SU-DHL-6 (cell line): Measurements from ENCODE around the gene EPHB3.

Experiments used
- H2AFZ ChIP-seq: fragments of 200-600 bp; sonication (generic); 2 replicates; pipeline ENCODE4 v1.6.1; 2014; ENCODE audit warnings: low read depth, mild to moderate bottlenecking, moderate library complexity, mixed read lengths, antibody characterized with exemption, low read length; ENCODE audit not compliant: severe bottlenecking
- H3F3A ChIP-seq: fragments of 200-600 bp; shearing (Covaris generic); 2 replicates; pipeline ENCODE4 v1.6.0; 2016; ENCODE audit warnings: antibody characterized with exemption, mild to moderate bottlenecking; ENCODE audit not compliant: insufficient read depth
- H3K27ac ChIP-seq: fragments of 200-600 bp; sonication (generic); 2 replicates; pipeline ENCODE4 v1.5.1; 2016; ENCODE audit warnings: low read depth, mild to moderate bottlenecking, low read length, moderate library complexity, mixed read lengths
- H3K27me3 ChIP-seq: fragments of 200-600 bp; sonication (generic), shearing (Covaris generic); 2 replicates; pipeline ENCODE4 v1.6.0; 2014; ENCODE audit warnings: mild to moderate bottlenecking, low read length
- H3K36me3 ChIP-seq: fragments of 200-600 bp; sonication (generic); 2 replicates; pipeline ENCODE4 v1.6.1; 2014; ENCODE audit warnings: mild to moderate bottlenecking, low read length, mixed read lengths
- H3K4me2 ChIP-seq: fragments of 300-600, 200-600 bp; shearing (Covaris generic), sonication (generic); 2 replicates; pipeline ENCODE4 v1.6.0; 2014; ENCODE audit warnings: low read length, low read depth, mild to moderate bottlenecking; ENCODE audit not compliant: poor library complexity, severe bottlenecking
- H3K4me3 ChIP-seq: fragments of 200-600 bp; sonication (generic); 2 replicates; pipeline ENCODE4 v1.5.1; 2014; ENCODE audit warnings: antibody characterized with exemption, low read length, mild to moderate bottlenecking, mixed read lengths; ENCODE audit not compliant: insufficient read depth, poor library complexity, severe bottlenecking
- H3K79me2 ChIP-seq: fragments of 200-600 bp; sonication (generic); 2 replicates; pipeline ENCODE4 v1.6.1; 2014; ENCODE audit warnings: mild to moderate bottlenecking, low read length, moderate library complexity; ENCODE audit not compliant: insufficient read depth
- H3K9ac ChIP-seq: fragments of 200-600 bp; sonication (generic); 2 replicates; pipeline ENCODE4 v1.7.0; 2014; ENCODE audit warnings: mild to moderate bottlenecking, low read length
- H3K9me2 ChIP-seq: fragments of 200-600 bp; sonication (generic); replicated peaks from 2 replicates; pipeline ENCODE4 v1.6.1; 2014; ENCODE audit warnings: low read length; ENCODE audit not compliant: insufficient read depth
- H3K9me3 ChIP-seq: fragments of 200-600 bp; sonication (generic); 2 replicates; pipeline ENCODE4 v1.6.1; 2014; ENCODE audit warnings: low read length, mixed read lengths; ENCODE audit not compliant: insufficient read depth
- H4K20me1 ChIP-seq: fragments of 200-600 bp; sonication (generic); 2 replicates; pipeline ENCODE4 v1.6.1; 2014; ENCODE audit warnings: low read depth, mild to moderate bottlenecking, antibody characterized with exemption, low read length, moderate library complexity, mixed read lengths
- CTCF ChIP-seq: fragments of 200-600 bp; sonication (generic); IDR thresholded peaks from one replicate; pipeline ENCODE4 v1.5.1; 2017; ENCODE audit warnings: antibody characterized with exemption, mild to moderate bottlenecking, low read length, moderate library complexity; ENCODE audit not compliant: insufficient read depth, poor library complexity, severe bottlenecking
- EZH2phosphoT487 ChIP-seq: fragments of 200-600 bp; sonication (generic), shearing (Covaris generic); conservative IDR thresholded peaks from 2 replicates; pipeline ENCODE4 v1.6.1; 2018; ENCODE audit warnings: mild to moderate bottlenecking, antibody characterized with exemption, low read length, moderate library complexity, mixed read lengths

The EPHB3 gene

GRCh38 chr3:184590795-184591194 lies 29.2 kb downstream of the EPHB3 start:
- Histone ChIP-seq H3K79me2 (no peaks in the 10 kb centered on the region), H2AFZ (no peak overlapping the region), H4K20me1 (no peaks in the 10 kb centered on the region), H3K4me2 (no peak overlapping the region), H3K27me3 (no peaks in the 10 kb centered on the region), H3K9me2 (no peaks in the 10 kb centered on the region), H3K36me3 (no peaks in the 10 kb centered on the region), H3F3A (no peaks in the 10 kb centered on the region), H3K9me3 (no peaks in the 10 kb centered on the region), H3K4me3 (no peak overlapping the region), H3K27ac (no peak overlapping the region), H3K9ac (no peak overlapping the region)
- no peak for TF ChIP-seq CTCF
- no peak for TF ChIP-seq EZH2phosphoT487

DNA sequence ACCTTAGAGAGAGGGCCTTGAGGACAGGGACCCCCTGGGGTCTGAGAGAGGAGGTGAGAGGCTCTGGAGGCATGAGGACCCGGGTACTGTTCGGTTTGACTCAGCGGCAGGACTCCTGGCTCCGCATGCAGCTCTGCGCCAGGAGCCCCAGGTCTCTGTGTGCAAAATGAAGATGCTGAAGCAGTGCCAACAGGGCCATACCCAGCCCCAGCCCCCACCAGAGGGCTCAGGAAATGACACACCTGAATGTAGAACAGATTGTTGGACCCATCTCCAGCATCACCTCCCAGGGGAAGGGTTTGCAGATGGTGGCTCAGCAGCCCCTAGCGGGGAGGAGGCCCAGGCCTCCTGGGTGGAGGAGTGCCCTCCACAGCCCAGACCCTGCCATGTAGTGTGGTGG lies 30.2 kb downstream of the EPHB3 start:
- Histone ChIP-seq H3K9ac (no peak overlapping the region), H3K27me3 (no peaks in the 10 kb centered on the region), H2AFZ (no peak overlapping the region), H3K9me3 (no peaks in the 10 kb centered on the region), H4K20me1 (no peaks in the 10 kb centered on the region), H3K4me3 (no peak overlapping the region), H3K9me2 (no peaks in the 10 kb centered on the region), H3K36me3 (no peaks in the 10 kb centered on the region), H3F3A (no peaks in the 10 kb centered on the region), H3K79me2 (no peaks in the 10 kb centered on the region), H3K27ac (no peak overlapping the region), H3K4me2 (no peak overlapping the region)
- TF ChIP-seq EZH2phosphoT487 = no peak
- no peak for TF ChIP-seq CTCF

- Histone ChIP-seq H4K20me1 (no peaks in the 10 kb centered on the region), H3K27ac (no peak overlapping the region), H3F3A (no peaks in the 10 kb centered on the region), H3K4me3 (no peak overlapping the region), H3K9ac (no peak overlapping the region), H2AFZ (no peak overlapping the region), H3K9me2 (no peaks in the 10 kb centered on the region), H3K9me3 (no peaks in the 10 kb centered on the region), H3K36me3 (no peaks in the 10 kb centered on the region), H3K4me2 (no peak overlapping the region), H3K79me2 (no peaks in the 10 kb centered on the region), H3K27me3 (no peaks in the 10 kb centered on the region)
- TF ChIP-seq CTCF (no peak), EZH2phosphoT487 (no peak)
Measured at GRCh38 chr3:184592371-184593219, 31.0 kb downstream of the EPHB3 start.
